OCI-LY7 (cell line): ENCODE measurements around the gene PRR7. TPM values are rescaled to one million over a fixed set of nuclear protein-coding genes. Genes with fewer than 3 reads are reported as not detected.

Source experiments
- BruUV-seq: library from RNA; stranded (reverse); fragments of 400-500 nt; replicated peaks from 2 replicates; lab custom pipeline; 2021; lab: Mats Ljungman, UMichigan
- CTCF ChIA-PET: fragments of 300-600 bp; sonication (Branson Sonifier 250); formaldehyde crosslinking; loops from one replicate; lab custom pipeline; 2022; ENCODE audit warnings: antibody characterized with exemption; ENCODE audit not compliant: unreplicated experiment; lab: Charles Lee
- POLR2A ChIA-PET: fragments of 300-600 bp; sonication (Branson Sonifier 250); formaldehyde crosslinking; loops from one replicate; lab custom pipeline; 2022; ENCODE audit warnings: antibody characterized with exemption; lab: Charles Lee
- DNase-seq: peaks from one replicate; pipeline ENCODE4 v3.0.0-alpha.2; 2015; ENCODE audit warnings: low spot score
- H2AFZ ChIP-seq: fragments of 200-600 bp; sonication (generic), shearing (Covaris generic); 2 replicates; pipeline ENCODE4 v1.6.1; 2014; ENCODE audit warnings: mild to moderate bottlenecking, antibody characterized with exemption, low read length, moderate library complexity
- H3K27ac ChIP-seq: fragments of 200-600 bp; sonication (generic); 2 replicates; pipeline ENCODE4 v1.5.1; 2014; ENCODE audit warnings: mixed run types, low read depth, mild to moderate bottlenecking, moderate library complexity, low read length, inconsistent platforms; ENCODE audit not compliant: poor library complexity, severe bottlenecking
- H3K36me3 ChIP-seq: fragments of 200-600 bp; sonication (generic); 2 replicates; pipeline ENCODE4 v1.6.1; 2014; ENCODE audit warnings: mild to moderate bottlenecking, antibody characterized with exemption, low read length, moderate library complexity, mixed read lengths; ENCODE audit not compliant: insufficient read depth
- H3K4me1 ChIP-seq: fragments of 200-600 bp; sonication (generic); 2 replicates; pipeline ENCODE4 v1.5.1; 2014; ENCODE audit warnings: mild to moderate bottlenecking, low read length; ENCODE audit not compliant: insufficient read depth, poor library complexity, severe bottlenecking
- H3K4me2 ChIP-seq: fragments of 200-600 bp; sonication (generic); 2 replicates; pipeline ENCODE4 v1.6.1; 2014; ENCODE audit warnings: mild to moderate bottlenecking, low read length
- H3K4me3 ChIP-seq: fragments of 200-600 bp; sonication (generic); 2 replicates; pipeline ENCODE4 v1.5.1; 2014; ENCODE audit warnings: mild to moderate bottlenecking, low read depth, low read length; ENCODE audit not compliant: poor library complexity, severe bottlenecking
- H3K79me2 ChIP-seq: fragments of 200-600 bp; sonication (generic); 2 replicates; pipeline ENCODE4 v1.6.1; 2016; ENCODE audit warnings: low read depth, mild to moderate bottlenecking, low read length, moderate library complexity, mixed read lengths; ENCODE audit not compliant: insufficient read depth
- H3K9me2 ChIP-seq: fragments of 200-600 bp; sonication (generic); 2 replicates; pipeline ENCODE4 v1.6.1; 2016; ENCODE audit warnings: mild to moderate bottlenecking, low read length, mixed read lengths; ENCODE audit not compliant: insufficient read depth
- H3K9me3 ChIP-seq: fragments of 200-600 bp; sonication (generic); 2 replicates; pipeline ENCODE4 v1.6.1; 2014; ENCODE audit warnings: mild to moderate bottlenecking, mixed run types, low read length, mixed read lengths
- H4K20me1 ChIP-seq: fragments of 200-600 bp; sonication (generic); 2 replicates; pipeline ENCODE4 v1.6.1; 2014; ENCODE audit warnings: mild to moderate bottlenecking, antibody characterized with exemption, low read length, moderate library complexity, mixed read lengths; ENCODE audit not compliant: insufficient read depth
- EZH2phosphoT487 ChIP-seq: fragments of 200-600 bp; sonication (generic); IDR thresholded peaks from 2 replicates; pipeline ENCODE4 v1.6.1; 2018; ENCODE audit warnings: low read depth, borderline replicate concordance, mild to moderate bottlenecking, mixed run types, antibody characterized with exemption, low read length, moderate library complexity, mixed read lengths
- intact Hi-C: fragments of 100-400 bp; cut with micrococcal nuclease; formaldehyde crosslinking; loops from one replicate; pipeline ENCODE4 v1.10.0; 2022; ENCODE audit not compliant: unreplicated experiment
- total RNA-seq, 2 experiments: library from RNA; depleted of rRNA in 1 of 2; stranded (reverse); fragments of >200 nt in 1 of 2; shearing (Covaris generic) in 1 of 2; gene quantifications; 2 replicates each; pipeline ENCODE4 v1.2.3, GENCODE V29; 2014 to 2022
- TF ChIP-seq, protein P1 (sequence below): fragments of 200-600 bp; sonication (generic); conservative IDR thresholded peaks from 2 replicates; pipeline ENCODE4 v1.5.1; 2014; ENCODE audit warnings: mild to moderate bottlenecking, antibody characterized with exemption, low read length, moderate library complexity, mixed read lengths

The PRR7 gene
- total RNA-seq, 2 experiments from 2014 or later = 12.8 to 13.6 TPM

DNA sequence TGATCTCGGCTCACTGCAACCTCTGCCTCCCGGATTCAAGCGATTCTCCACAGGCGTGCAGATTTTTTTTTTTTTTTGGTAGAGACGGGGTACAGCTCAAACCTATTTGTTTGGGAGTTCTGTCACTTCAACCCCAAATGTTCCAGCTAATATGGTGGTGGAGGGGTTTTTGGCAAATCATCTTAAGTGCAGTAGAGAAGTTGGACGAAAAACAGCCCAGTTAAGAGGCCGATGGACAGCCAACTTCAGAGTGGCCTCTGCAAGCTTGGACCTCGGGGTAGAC is 756 bp upstream of the PRR7 start:
- peaks cover 47% of the 10 kb centered on the region for H3K4me1 ChIP-seq
- no TSS peak for BruUV-seq
- no peaks in the 10 kb centered on the region for H3K9me2 ChIP-seq
- ChIA-PET POLR2A (interaction anchor here (0.6 to 1.8 kb wide), 8 partner anchors 12 to 146 kb away, joined by 3 to 10 read pairs (median 4); partner anchors contain the start of gene GRK6), CTCF (interaction anchor here (0.6 to 0.9 kb wide), 4 partner anchors 8 to 55 kb away, joined by 3 read pairs; no protein-coding TSS in a partner anchor)
- DNase-seq = no peak
- peak overlapping the region; percentile 72 for H3K4me3 ChIP-seq
- intact Hi-C loops = loop anchor here (1.0 to 2.0 kb wide), 3 partner anchors 15 to 56 kb away; no protein-coding TSS in a partner anchor
- no peaks in the 10 kb centered on the region for H3K9me3 ChIP-seq
- TF ChIP-seq, protein P1, sequence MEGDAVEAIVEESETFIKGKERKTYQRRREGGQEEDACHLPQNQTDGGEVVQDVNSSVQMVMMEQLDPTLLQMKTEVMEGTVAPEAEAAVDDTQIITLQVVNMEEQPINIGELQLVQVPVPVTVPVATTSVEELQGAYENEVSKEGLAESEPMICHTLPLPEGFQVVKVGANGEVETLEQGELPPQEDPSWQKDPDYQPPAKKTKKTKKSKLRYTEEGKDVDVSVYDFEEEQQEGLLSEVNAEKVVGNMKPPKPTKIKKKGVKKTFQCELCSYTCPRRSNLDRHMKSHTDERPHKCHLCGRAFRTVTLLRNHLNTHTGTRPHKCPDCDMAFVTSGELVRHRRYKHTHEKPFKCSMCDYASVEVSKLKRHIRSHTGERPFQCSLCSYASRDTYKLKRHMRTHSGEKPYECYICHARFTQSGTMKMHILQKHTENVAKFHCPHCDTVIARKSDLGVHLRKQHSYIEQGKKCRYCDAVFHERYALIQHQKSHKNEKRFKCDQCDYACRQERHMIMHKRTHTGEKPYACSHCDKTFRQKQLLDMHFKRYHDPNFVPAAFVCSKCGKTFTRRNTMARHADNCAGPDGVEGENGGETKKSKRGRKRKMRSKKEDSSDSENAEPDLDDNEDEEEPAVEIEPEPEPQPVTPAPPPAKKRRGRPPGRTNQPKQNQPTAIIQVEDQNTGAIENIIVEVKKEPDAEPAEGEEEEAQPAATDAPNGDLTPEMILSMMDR = no peak
- no peak for TF ChIP-seq EZH2phosphoT487
- H3K4me2 ChIP-seq = peak overlapping the region; percentile 75
- no peak overlapping the region; the same call in 1 of the 2 replicates for H2AFZ ChIP-seq
- no peaks in the 10 kb centered on the region for H3K79me2 ChIP-seq
- no peak overlapping the region for H3K27ac ChIP-seq
- H3K36me3 ChIP-seq = peaks cover 22% of the 10 kb centered on the region
- 0 out of 2 replicates have a peak, but pooled peaks cover 9% of the 10 kb centered on the region for H4K20me1 ChIP-seq

GRCh38 chr5:177447066-177447610 is 524 bp downstream of the PRR7 start:
- Histone ChIP-seq H2AFZ (no peak overlapping the region), H3K27ac (no peak overlapping the region), H3K4me1 (peaks cover 47% of the 10 kb centered on the region), H4K20me1 (0 out of 2 replicates have a peak, but pooled peaks cover 9% of the 10 kb centered on the region), H3K9me2 (no peaks in the 10 kb centered on the region), H3K36me3 (peaks cover 10% of the 10 kb centered on the region; the same call in 1 of the 2 replicates), H3K4me3 (peak overlapping the region; percentile 72), H3K79me2 (no peaks in the 10 kb centered on the region), H3K4me2 (peak overlapping the region; percentile 75), H3K9me3 (no peaks in the 10 kb centered on the region)
- TF ChIP-seq EZH2phosphoT487 = no peak
- TF ChIP-seq, protein P1 = no peak
- POLR2A ChIA-PET = interaction anchor here (1.0 to 1.3 kb wide), 2 partner anchors 20 to 43 kb away, joined by 3 to 5 read pairs; no protein-coding TSS in a partner anchor
- CTCF ChIA-PET = interaction anchor here (0.6 kb wide), 2 partner anchors 39 to 58 kb away, joined by 3 read pairs; no protein-coding TSS in a partner anchor
- peak; percentile 65 for DNase-seq
- intact Hi-C loops = no loop called here
- BruUV-seq = no TSS peak
